H1 (cell line): ENCODE results near the gene TNIK. TPM values are rescaled to one million over a fixed set of nuclear protein-coding genes. Genes with fewer than 3 reads are reported as not detected.

Source experiments
- CTCF ChIA-PET: fragments of 300-600 bp; sonication (Branson Sonifier 250); formaldehyde crosslinking; loops from one replicate; lab custom pipeline; 2021; ENCODE audit not compliant: partially characterized antibody; lab: Charles Lee
- POLR2A ChIA-PET: fragments of 300-600 bp; sonication (Branson Sonifier 250); formaldehyde crosslinking; loops from one replicate; lab custom pipeline; 2021; ENCODE audit warnings: inconsistent platforms; ENCODE audit not compliant: partially characterized antibody; lab: Charles Lee
- DNase-seq, 2 experiments: peaks; one replicate each; pipeline versions ENCODE4 v3.0.0 to v3.0.0-alpha.2; 2010 to 2022; ENCODE audit warnings: low spot score in 2 of 2, low read depth in 1 of 2, mixed read lengths in 1 of 2
- FAIRE-seq: peaks from 2 replicates; lab custom pipeline; 2011; peaks lifted over from hg19 to GRCh38; lab: Jason Lieb, UNC
- H2AFZ ChIP-seq: 2 replicates; pipeline ENCODE4 v1.8.1; 2012; ENCODE audit warnings: low read length, inconsistent platforms
- H2AK5ac ChIP-seq: 2 replicates; pipeline ENCODE4 v1.6.1; 2013; ENCODE audit warnings: low read depth, low read length
- H2BK120ac ChIP-seq: replicated peaks from 2 replicates; pipeline ENCODE3; 2013; ENCODE audit warnings: low read depth, low read length, inconsistent platforms
- H2BK12ac ChIP-seq: 2 replicates; pipeline ENCODE4 v1.6.1; 2013; ENCODE audit warnings: low read depth, low read length
- H2BK15ac ChIP-seq: 2 replicates; pipeline ENCODE4 v1.6.1; 2013; ENCODE audit warnings: low read length
- H2BK20ac ChIP-seq: 2 replicates; pipeline ENCODE4 v1.6.1; 2013; ENCODE audit warnings: low read length
- H2BK5ac ChIP-seq: 2 replicates; pipeline ENCODE4 v1.6.1; 2013; ENCODE audit warnings: low read depth, low read length
- H3K14ac ChIP-seq: 2 replicates; pipeline ENCODE4 v1.6.1; 2013; ENCODE audit warnings: inconsistent platforms; ENCODE audit not compliant: insufficient read length
- H3K18ac ChIP-seq: 2 replicates; pipeline ENCODE4 v1.6.1; 2013; ENCODE audit warnings: low read length; ENCODE audit errors: extremely low read depth
- H3K23ac ChIP-seq: 2 replicates; pipeline ENCODE4 v1.6.1; 2013; ENCODE audit warnings: inconsistent platforms; ENCODE audit not compliant: insufficient read length
- H3K23me2 ChIP-seq: 2 replicates; pipeline ENCODE4 v1.6.1; 2013; ENCODE audit warnings: low read depth, low read length
- H3K27ac ChIP-seq: 2 replicates; pipeline ENCODE4 v1.6.1; 2011; ENCODE audit warnings: low read depth, low read length, inconsistent platforms
- H3K27me3 ChIP-seq, 4 experiments: replicated peaks in 1 of 4; 1 replicate in 1 of 4; 2 replicates in 3 of 4; pipeline versions ENCODE4 v1.6.1 to v1.8.1; 2011 to 2013; ENCODE audit warnings: low read length in 3 of 4, mild to moderate bottlenecking in 3 of 4, inconsistent platforms in 2 of 4, mixed read lengths in 2 of 4, moderate library complexity in 1 of 4; ENCODE audit not compliant: control insufficient read depth in 3 of 4, insufficient read depth in 3 of 4; ENCODE audit errors: extremely low read depth in 1 of 4
- H3K36me3 ChIP-seq, 4 experiments: 2 replicates each; pipeline versions ENCODE4 v1.6.1 to v1.8.1; 2011 to 2013; ENCODE audit warnings: mild to moderate bottlenecking in 4 of 4, low read length in 3 of 4, moderate library complexity in 2 of 4, control low read depth in 1 of 4, inconsistent platforms in 1 of 4; ENCODE audit not compliant: insufficient read depth in 4 of 4, control insufficient read depth in 2 of 4
- H3K4ac ChIP-seq: replicated peaks from 2 replicates; pipeline ENCODE3; 2013; ENCODE audit warnings: low read length, low read depth, mixed read lengths, inconsistent platforms; ENCODE audit not compliant: insufficient read length
- H3K4me1 ChIP-seq, 4 experiments: replicated peaks in 1 of 4; 1 replicate in 1 of 4; 2 replicates in 3 of 4; pipeline versions ENCODE4 v1.6.1 to v1.8.1; 2011 to 2013; ENCODE audit warnings: low read length in 3 of 4, inconsistent platforms in 2 of 4, mixed read lengths in 1 of 4; ENCODE audit not compliant: insufficient read depth in 4 of 4, control insufficient read depth in 3 of 4
- H3K4me2 ChIP-seq, 2 experiments: 2 replicates each; pipeline versions ENCODE4 v1.6.1 to v1.8.1; 2011 to 2013; ENCODE audit warnings: low read depth in 2 of 2, low read length in 2 of 2, control low read depth in 1 of 2, inconsistent platforms in 1 of 2, mild to moderate bottlenecking in 1 of 2; ENCODE audit not compliant: insufficient read depth in 1 of 2
- H3K4me3 ChIP-seq, 4 experiments: fragments of 200-600, 300-600 bp in 1 of 4; sonication (generic), shearing (Covaris generic), sonication (Bioruptor Twin) in 1 of 4; 2 replicates each; pipeline versions ENCODE4 v1.5.1 to v1.8.1; 2011 to 2016; ENCODE audit warnings: low read length in 4 of 4, low read depth in 3 of 4, control low read depth in 2 of 4, inconsistent platforms in 2 of 4, mild to moderate bottlenecking in 2 of 4, mixed read lengths in 1 of 4, moderate library complexity in 1 of 4; ENCODE audit not compliant: insufficient read depth in 2 of 4; ENCODE audit errors: extremely low read depth in 1 of 4
- H3K56ac ChIP-seq: replicated peaks from 2 replicates; pipeline ENCODE3; 2013; ENCODE audit warnings: low read depth, mild to moderate bottlenecking, mixed read lengths, low read length, inconsistent platforms; ENCODE audit not compliant: insufficient read length
- H3K79me1 ChIP-seq: 2 replicates; pipeline ENCODE4 v1.6.1; 2013; ENCODE audit warnings: low read depth, low read length, control low read depth
- H3K79me2 ChIP-seq, 2 experiments: 2 replicates each; pipeline versions ENCODE4 v1.6.1 to v1.8.1; 2012 to 2013; ENCODE audit warnings: low read length in 2 of 2, mild to moderate bottlenecking in 2 of 2, inconsistent platforms in 1 of 2; ENCODE audit not compliant: insufficient read depth in 2 of 2, control insufficient read depth in 1 of 2
- H3K9ac ChIP-seq, 4 experiments: replicated peaks in 1 of 4; 1 replicate in 1 of 4; 2 replicates in 3 of 4; pipeline versions ENCODE4 v1.6.1 to v1.8.1; 2011 to 2013; ENCODE audit warnings: low read depth in 3 of 4, low read length in 3 of 4, control low read depth in 2 of 4, mild to moderate bottlenecking in 2 of 4, moderate library complexity in 2 of 4, inconsistent platforms in 1 of 4; ENCODE audit errors: extremely low read depth in 1 of 4
- H3K9me3 ChIP-seq, 2 experiments: 2 replicates each; pipeline versions ENCODE4 v1.6.1 to v1.8.1; 2012 to 2013; ENCODE audit warnings: mild to moderate bottlenecking in 2 of 2, moderate library complexity in 2 of 2, control low read depth in 1 of 2, inconsistent platforms in 1 of 2, low read depth in 1 of 2, low read length in 1 of 2, mixed read lengths in 1 of 2; ENCODE audit not compliant: insufficient read depth in 2 of 2
- H4K20me1 ChIP-seq, 2 experiments: replicated peaks in 1 of 2; 2 replicates each; pipeline versions ENCODE3 to v1.8.1; 2011 to 2013; ENCODE audit warnings: inconsistent platforms in 2 of 2, low read length in 2 of 2, mild to moderate bottlenecking in 1 of 2; ENCODE audit not compliant: insufficient read depth in 2 of 2, control insufficient read depth in 1 of 2
- H4K5ac ChIP-seq: 2 replicates; pipeline ENCODE4 v1.6.1; 2013; ENCODE audit warnings: low read length, low read depth, mixed read lengths, inconsistent platforms; ENCODE audit not compliant: insufficient read length
- H4K8ac ChIP-seq: 2 replicates; pipeline ENCODE4 v1.8.0; 2013; ENCODE audit warnings: mild to moderate bottlenecking, moderate library complexity, low read length, inconsistent platforms; ENCODE audit not compliant: insufficient read depth; ENCODE audit errors: extremely low read depth
- H4K91ac ChIP-seq: replicated peaks from 2 replicates; pipeline ENCODE3; 2013; ENCODE audit warnings: low read length, mixed read lengths, inconsistent platforms; ENCODE audit not compliant: insufficient read length
- CBX8 ChIP-seq: fragments of 300-800, 300-1000 bp; sonication (generic); IDR thresholded peaks from 2 replicates; pipeline ENCODE4 v1.7.1; 2016; ENCODE audit warnings: low read depth, low read length, borderline replicate concordance
- CTBP2 ChIP-seq: IDR thresholded peaks from 2 replicates; pipeline ENCODE4 v1.7.0; 2011; ENCODE audit warnings: borderline replicate concordance, mild to moderate bottlenecking, moderate library complexity, mixed read lengths, low read length; ENCODE audit not compliant: insufficient read depth, insufficient read length
- JUND ChIP-seq: IDR thresholded peaks from 2 replicates; pipeline ENCODE4 v1.6.1; 2011; ENCODE audit warnings: mild to moderate bottlenecking, improper control_type of control experiment, low read length
- NRF1 ChIP-seq: IDR thresholded peaks from 2 replicates; pipeline ENCODE4 v1.6.1; 2011; ENCODE audit warnings: mild to moderate bottlenecking, low read depth, low read length, improper control_type of control experiment
- SP1 ChIP-seq: IDR thresholded peaks from 2 replicates; pipeline ENCODE4 v1.6.1; 2011; ENCODE audit warnings: low read depth, low read length
- TAF7 ChIP-seq: optimal IDR thresholded peaks from 2 replicates; pipeline ENCODE3; 2011; ENCODE audit warnings: low read depth, mild to moderate bottlenecking, inconsistent platforms, low read length, moderate library complexity, borderline replicate concordance
- WGBS, 2 experiments: shearing (Covaris generic) in 1 of 2; methylation state at CpG; one replicate each; pipeline versions ENCODE4 v1.1.6 to v1.1.7; 2013 to 2015; ENCODE audit warnings: low lambda C conversion rate in 2 of 2, mixed read lengths in 2 of 2, inconsistent platforms in 1 of 2, low coverage in 1 of 2, missing lambda C conversion rate in 1 of 2; ENCODE audit not compliant: insufficient replicate concordance in 2 of 2, insufficient coverage in 1 of 2, insufficient read length in 1 of 2; ENCODE audit errors: extremely low coverage in 1 of 2, missing lambda C conversion rate in 1 of 2; 5-methylcytosine and 5-hydroxymethylcytosine counted together
- polyA plus RNA-seq, 7 experiments: library from polyadenylated mRNA; depleted of rRNA in 3 of 7; stranded (reverse) in 5 of 7; unstranded in 2 of 7; fragments of >200 nt in 5 of 7; fragments of 200-250 nt in 2 of 7; gene quantifications; 1 replicate in 5 of 7; 2 replicates in 1 of 7; 4 replicates in 1 of 7; pipeline versions ENCODE4 v1.2.1 to v1.2.3, GENCODE V29; 2011 to 2013; ENCODE audit warnings: missing spikeins in 2 of 7, mixed read lengths in 2 of 7
- total RNA-seq: library from RNA; stranded (reverse); fragmentation: NEBNext Ultra II Directional; extraction: Animal tissue kit (Norgen Biotek cat#: 25700); gene quantifications from 2 replicates; pipeline ENCODE4 v1.2.1, GENCODE V29; 2021
- TF ChIP-seq, protein P1 (sequence below): IDR thresholded peaks from 2 replicates; pipeline ENCODE4 v1.6.1; 2012; ENCODE audit warnings: inconsistent platforms
- TF ChIP-seq, protein P2 (sequence below), 3 experiments: IDR thresholded peaks; 1 replicate in 2 of 3; 2 replicates in 1 of 3; pipeline versions ENCODE4 v1.5.1 to v1.6.1; 2011; ENCODE audit warnings: low read length in 3 of 3, mild to moderate bottlenecking in 3 of 3, inconsistent platforms in 2 of 3, low read depth in 1 of 3, moderate library complexity in 1 of 3; ENCODE audit not compliant: insufficient read depth in 1 of 3; ENCODE audit errors: control extremely low read depth in 1 of 3

TNIK gene
- total and polyA plus RNA-seq, 2 of the 8 experiments (the other 6 are each of a cell fraction or from before 2014, with no cell fraction given): 7.4 to 42.0 TPM

DNA sequence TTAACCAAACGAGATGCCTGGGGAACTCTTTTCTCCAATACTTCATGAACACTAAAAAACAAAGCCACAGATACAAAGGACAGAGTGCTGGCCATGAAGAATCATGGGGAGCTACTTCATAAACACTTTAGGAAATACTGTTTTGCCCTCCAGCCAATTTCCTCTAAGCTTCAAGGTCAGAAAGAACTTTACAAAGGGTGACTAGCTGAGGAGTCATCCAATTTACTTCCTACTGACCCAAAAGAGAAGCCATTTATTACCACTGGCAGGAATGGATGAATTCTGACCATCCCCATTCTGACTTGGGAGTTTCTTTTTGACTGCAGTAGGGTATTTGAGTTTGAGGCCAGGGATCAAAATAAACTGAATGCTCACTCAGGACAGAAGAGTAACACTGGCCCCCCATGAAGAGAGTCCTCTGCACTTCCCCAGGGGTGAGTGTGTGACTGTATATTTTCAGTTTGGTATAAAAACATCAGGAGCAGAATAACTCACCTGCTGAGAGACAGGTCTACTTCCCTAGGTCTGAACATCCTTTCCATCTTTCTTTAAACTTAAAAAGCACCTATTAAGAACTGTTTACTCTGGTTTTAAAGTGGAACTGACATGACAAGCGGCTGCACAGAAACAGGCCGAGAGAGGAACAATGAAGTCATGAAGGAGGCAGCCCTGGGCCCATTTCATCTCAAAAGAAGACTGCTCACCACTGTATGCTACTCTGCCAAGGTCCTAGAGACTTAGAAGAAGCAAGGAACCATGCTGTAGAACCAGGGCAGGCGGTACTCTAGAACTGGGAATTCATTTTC lies 203.6 kb downstream of the TNIK start:
- Histone ChIP-seq H3K4me3 (no peak overlapping the region), H3K14ac (no peak overlapping the region), H3K9me3 (no peaks in the 10 kb centered on the region), H2AK5ac (no peak overlapping the region), H3K79me1 (no peaks in the 10 kb centered on the region), H2BK12ac (no peak overlapping the region), H2AFZ (no peak overlapping the region), H4K91ac (no peak overlapping the region), H3K23me2 (no peaks in the 10 kb centered on the region; the same call in 1 of the 2 replicates), H3K27me3 (no peaks in the 10 kb centered on the region), H4K5ac (no peak overlapping the region), H3K18ac (no peak overlapping the region), H3K4me2 (no peak overlapping the region), H4K20me1 (no peaks in the 10 kb centered on the region), H2BK5ac (no peak overlapping the region), H2BK20ac (no peak overlapping the region), H3K4ac (no peak overlapping the region), H2BK15ac (no peak overlapping the region), H4K8ac (no peak overlapping the region), H3K27ac (no peak overlapping the region), H2BK120ac (no peak overlapping the region), H3K79me2 (peaks cover 0 to 21% of the 10 kb centered on the region in 2 experiments; a peak in 2 of 4 replicates), H3K23ac (no peak overlapping the region), H3K4me1 (no peaks in the 10 kb centered on the region), H3K9ac (no peak overlapping the region), H3K36me3 (no peaks in the 10 kb centered on the region), H3K56ac (no peak overlapping the region)
- ChIA-PET CTCF (interaction anchor here (0.7 kb wide), 1 partner anchor 29 kb away, joined by 3 read pairs; no protein-coding TSS in a partner anchor), POLR2A (no interaction called here)
- 81% methylated on average over 4 of the region's 4 CpGs; no CpG with 5 or more reads in 1 of the 2 experiments for WGBS, 2 experiments
- FAIRE-seq: no peak
- no peak for DNase-seq
- TF ChIP-seq NRF1 (no peak), TAF7 (no peak), SP1 (no peak), CBX8 (no peak), CTBP2 (no peak), JUND (no peak)
- TF ChIP-seq, protein P1, sequence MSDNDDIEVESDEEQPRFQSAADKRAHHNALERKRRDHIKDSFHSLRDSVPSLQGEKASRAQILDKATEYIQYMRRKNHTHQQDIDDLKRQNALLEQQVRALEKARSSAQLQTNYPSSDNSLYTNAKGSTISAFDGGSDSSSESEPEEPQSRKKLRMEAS: no peak
- TF ChIP-seq, protein P2, sequence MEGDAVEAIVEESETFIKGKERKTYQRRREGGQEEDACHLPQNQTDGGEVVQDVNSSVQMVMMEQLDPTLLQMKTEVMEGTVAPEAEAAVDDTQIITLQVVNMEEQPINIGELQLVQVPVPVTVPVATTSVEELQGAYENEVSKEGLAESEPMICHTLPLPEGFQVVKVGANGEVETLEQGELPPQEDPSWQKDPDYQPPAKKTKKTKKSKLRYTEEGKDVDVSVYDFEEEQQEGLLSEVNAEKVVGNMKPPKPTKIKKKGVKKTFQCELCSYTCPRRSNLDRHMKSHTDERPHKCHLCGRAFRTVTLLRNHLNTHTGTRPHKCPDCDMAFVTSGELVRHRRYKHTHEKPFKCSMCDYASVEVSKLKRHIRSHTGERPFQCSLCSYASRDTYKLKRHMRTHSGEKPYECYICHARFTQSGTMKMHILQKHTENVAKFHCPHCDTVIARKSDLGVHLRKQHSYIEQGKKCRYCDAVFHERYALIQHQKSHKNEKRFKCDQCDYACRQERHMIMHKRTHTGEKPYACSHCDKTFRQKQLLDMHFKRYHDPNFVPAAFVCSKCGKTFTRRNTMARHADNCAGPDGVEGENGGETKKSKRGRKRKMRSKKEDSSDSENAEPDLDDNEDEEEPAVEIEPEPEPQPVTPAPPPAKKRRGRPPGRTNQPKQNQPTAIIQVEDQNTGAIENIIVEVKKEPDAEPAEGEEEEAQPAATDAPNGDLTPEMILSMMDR (IDR thresholded peaks at IDR 0.05; ENCODE audit: control extremely low read depth in 1 of 3, insufficient read depth in 1 of 3, low read depth in 1 of 3, low read length in 3 of 3): no peak
